HG03354 (cell line): Measurements from ENCODE around the gene CHCT1.
"Not testable (repeated sequence)": the region's sequence is repeated elsewhere in the genome, so short reads cannot be mapped to it uniquely, and the experiment has no call there.

Experiments
- ATAC-seq: cut with Tn5 transposase; IDR thresholded peaks from one replicate; pipeline ENCODE4 v1.9.1; 2021; ENCODE audit warnings: mild to moderate bottlenecking; ENCODE audit not compliant: unreplicated experiment, poor library complexity, severe bottlenecking

The CHCT1 gene

DNA sequence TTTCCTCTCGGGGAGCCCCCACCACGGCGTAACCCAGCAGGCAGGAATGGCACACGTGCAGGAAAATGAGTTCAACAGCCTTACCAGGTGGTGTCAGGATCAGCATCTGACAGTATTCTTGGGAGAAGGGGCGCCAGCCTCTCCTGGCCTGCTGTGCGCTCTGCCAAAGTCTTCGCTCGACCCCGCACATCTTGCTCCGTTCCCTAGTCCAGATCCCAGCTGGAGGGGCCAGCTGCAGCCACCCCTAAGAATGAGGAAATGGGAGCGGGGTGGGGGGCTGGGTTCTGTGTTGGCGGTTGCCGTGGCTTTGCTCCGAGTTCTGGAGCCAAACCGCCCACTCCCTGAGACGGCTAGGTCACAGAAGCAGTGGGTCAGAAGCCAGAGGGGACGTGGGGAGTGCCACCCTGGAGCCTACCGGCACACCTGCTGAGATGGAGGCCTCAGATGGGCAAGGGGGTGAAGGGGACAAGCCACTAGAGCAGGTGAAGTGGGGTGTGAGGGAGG, at the start of gene CHCT1:
Gene CHCT1 (plus strand): TSS at position 328 of the 504 bp plus-strand sequence. CDS start 104 bp downstream, at position 432.
- no peak for ATAC-seq

DNA sequence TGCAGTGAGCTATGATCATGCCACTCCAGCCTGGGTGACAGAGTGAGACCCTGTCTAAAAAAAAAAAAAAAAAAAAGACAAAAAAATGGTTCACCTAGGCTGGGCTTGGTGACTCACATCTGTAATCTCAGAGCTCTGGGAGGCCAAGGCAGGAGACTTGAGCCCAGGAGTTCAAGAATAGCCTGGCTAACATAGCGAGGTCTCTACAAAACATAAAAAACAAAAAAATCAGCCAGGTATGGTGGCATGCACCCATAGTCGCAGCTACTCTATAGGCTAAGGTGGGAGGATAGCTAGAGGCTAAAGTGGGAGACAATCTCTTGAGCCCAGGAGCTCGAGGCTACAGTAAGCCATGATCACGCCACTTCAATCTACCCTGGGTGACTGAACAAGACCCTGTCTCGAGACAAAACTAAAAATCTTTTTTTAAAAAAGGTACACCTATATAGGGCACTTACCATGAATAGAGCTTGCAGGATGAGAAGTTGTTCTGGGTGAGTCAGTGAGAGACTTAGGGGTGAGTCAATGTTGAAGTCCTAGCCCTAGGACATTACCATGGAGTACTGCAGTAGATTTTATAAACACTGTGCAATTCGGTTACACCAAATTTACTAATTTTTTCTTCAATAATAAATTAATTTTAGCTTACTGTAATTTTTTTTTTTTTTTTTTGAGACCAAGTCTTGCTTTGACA, 49.4 kb upstream of the CHCT1 start:
- ATAC-seq = no peak

DNA sequence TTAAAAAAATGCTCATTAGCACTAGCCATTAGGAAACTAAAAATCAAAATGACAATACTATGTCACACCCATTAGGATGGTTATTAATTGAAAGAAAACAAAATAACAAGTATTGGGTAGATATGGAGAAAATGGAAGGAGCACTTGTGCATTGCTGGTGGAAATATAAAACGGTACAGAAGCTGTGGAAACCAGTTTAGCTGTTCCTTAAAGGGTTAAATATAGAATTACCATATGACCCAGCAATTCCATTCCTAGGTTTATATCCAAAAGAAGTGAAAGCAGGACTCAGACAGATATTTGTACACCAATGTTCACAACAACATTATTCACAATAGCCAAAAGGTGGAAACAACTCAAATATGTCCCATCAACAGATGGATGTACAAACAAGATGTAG, 44.1 kb upstream of the CHCT1 start:
- ATAC-seq = not testable (repeated sequence)

DNA sequence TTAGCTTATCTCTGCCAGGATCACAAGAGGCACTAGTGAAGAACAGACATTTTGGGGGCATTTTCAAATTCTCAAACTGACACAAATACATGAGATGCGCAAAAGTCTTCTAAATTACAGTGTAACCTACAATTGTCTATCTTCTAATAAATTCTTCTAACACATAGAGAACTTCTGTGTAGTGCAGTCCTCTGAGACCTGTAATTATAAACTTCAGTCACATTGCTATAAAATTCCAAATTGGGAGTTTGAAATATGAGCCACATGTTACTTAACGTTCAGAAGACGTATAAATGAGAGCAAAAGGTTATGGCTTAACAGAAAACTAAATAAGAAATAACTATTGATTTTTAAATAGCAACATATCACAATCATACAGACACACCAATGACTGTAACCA, 42.8 kb upstream of the CHCT1 start:
- not testable (repeated sequence) for ATAC-seq

DNA sequence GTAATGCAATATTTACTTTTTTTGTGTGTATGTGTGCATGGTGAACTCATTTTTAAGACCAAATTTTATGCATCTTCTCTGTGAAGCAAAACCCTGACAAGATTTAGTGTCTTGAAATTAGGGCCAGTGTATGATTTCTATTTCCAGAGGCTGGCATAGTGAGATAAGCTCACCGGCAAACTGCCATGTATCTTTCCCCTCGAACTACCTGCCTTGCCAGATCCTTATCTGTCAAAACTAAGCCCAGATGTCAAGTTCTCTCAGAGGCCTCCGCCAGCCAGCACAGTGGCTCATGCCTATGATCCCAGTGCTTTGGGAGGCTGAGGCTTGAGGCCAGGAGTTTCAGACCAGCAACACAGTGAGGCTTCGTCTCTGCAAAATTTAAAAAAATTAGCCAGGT, 40.3 kb upstream of the CHCT1 start:
- ATAC-seq = no peak

DNA sequence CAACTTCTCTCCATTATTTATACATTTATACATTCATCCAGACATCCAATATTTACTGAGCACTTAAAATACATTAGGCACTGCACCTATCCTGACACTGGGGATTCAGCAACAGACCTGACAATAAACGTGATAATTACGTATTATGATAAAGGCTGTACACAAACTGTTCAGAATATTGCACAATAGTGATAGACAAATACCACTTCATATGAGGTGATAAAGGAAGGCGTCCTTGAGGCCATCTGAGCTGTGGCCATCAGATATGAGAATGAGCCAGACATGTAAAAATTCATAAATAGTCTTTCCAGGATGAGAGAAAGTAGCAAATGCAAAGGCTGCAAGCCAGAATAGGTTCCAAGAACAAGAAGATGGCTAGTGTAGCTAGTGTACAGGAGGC, 38.9 kb upstream of the CHCT1 start:
- ATAC-seq = no peak

DNA sequence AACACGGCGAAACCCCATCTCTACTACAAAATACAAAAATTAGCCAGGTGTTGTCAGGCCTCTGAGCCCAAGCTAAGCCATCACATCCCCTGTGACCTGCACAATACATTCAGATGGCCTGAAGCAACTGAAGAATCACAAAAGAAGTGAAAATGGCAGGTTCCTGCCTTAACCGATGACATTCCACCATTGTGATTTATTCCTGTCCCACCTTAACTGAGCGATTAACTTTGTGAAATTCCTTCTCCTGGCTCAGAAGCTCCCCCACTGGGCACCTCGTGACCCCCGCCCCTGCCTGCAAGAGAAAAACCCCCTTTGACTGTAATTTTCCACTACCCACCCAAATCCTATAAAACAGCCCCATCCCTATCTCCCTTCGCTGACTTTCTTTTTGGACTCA, 37.4 kb upstream of the CHCT1 start:
- not testable (repeated sequence) for ATAC-seq

DNA sequence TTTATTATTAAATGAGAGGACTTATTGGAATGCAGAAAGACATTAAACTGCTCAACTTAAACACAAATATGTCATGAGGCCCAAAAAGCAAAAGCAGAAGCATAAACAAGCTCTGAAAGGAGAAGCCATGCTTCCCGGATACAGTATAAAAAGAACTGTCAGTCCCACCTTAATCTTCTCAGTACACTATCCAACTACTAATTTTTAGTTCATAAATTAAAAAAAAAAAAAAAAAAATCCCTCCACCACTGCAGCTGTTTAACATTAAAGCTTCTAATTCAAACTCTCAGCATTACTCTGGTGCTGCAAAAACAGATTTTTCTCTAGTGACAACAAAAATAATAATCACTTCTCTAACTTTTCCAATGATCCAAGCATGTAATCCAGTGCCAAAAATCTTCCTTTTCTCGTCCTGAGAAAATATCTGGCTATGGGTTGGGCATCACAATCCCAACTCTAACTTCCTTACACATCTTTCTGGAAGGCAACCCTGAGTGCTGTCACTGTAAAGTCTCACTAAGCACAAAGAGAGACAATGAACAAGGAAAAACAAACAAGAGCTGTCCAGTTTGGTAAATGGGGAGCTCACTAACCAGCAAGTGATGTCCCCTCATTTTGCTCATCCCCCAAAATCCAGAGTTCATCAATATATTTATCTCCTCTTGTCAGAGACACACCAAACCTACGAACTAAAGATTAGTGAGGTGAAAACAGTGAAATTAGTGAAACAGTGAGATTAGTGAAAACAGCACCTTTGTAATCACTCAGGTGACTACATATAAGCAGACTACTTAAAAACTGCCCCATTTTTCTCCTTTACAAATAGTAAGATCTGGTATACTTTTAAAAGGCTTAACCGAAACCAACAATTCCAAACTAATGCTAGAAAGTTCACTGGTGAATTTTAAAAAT, 35.9 kb upstream of the CHCT1 start:
- ATAC-seq = no peak

DNA sequence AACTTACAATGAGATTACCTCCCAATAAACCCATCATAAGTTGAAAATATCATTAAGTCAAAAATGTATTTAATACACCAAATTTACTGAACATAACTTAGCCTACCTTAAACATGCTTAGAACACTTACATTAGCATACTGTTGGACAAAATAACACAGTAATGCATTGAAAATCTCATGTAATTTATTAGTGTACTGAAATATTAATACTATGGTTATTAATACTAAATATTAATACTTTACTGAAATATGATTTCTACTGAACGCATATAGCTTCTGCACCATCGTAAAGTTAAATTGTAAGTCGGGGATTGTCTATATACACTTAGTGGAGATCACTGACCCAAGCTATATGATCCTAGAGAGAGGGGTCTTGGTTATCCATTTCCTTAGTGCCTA, 34.6 kb upstream of the CHCT1 start:
- no peak for ATAC-seq

DNA sequence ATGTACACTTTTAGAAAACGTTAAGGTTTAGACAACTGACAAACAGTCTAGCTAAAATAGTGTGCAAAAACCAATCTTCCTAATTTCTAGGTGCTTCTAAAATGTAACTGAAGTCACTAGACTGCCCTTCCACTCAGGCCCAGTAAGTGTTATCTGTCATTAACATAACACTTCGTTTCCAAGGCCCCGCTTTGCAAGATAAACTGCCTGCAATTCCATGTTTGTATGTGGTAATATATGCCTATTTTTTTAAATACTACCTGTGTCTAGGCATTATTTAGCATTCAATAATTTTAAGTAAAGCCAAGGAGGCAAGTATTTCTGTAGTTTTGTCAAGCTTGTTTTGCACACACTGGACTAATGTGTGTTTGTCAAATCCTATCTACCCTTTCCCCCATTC, 33.5 kb upstream of the CHCT1 start:
- no peak for ATAC-seq

DNA sequence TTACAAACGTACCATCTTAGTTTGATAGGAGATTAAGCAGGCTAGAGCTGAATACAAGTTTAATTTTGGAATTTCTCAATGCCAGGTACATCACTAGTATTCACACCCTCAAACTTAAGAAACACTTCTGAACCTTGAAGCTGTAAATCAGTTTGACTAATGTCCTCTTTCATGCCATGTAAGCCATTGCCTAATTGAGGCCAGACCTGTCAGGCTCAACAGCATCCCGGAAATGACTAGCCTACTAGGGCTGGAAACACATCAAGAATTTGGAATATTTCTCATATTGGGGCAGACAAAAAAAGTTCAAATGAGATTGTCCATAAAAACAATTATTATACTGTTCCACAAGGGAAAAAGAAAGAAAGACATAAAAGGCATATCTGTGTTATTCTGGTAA, 32.1 kb upstream of the CHCT1 start:
- ATAC-seq = no peak

DNA sequence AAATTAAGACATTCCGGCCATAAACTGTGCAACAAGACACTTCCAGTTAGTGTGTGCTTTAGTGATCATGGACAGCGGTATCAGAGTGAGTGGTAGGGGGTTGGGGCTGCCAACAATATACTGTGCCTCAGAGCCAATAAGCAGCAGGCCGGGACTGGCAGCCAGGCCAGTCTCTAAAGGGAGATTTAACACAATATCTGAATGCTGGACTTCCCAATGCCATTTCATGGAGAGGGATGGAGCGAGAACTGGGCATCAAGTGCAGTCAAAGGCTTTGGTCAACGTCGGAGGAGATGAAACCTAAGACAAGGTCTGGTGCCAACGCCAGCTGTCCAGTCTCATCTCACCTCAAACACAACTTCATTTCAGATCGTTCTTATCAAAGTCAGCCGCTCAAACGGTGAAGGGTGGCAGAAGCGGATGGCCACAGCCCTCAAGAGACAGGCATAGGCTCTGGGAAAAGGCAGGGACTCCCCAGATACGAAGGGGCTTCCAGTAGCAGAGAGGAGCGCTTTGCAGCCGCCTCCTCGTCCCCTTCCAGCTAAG, 31.3 kb upstream of the CHCT1 start:
- ATAC-seq = no peak

DNA sequence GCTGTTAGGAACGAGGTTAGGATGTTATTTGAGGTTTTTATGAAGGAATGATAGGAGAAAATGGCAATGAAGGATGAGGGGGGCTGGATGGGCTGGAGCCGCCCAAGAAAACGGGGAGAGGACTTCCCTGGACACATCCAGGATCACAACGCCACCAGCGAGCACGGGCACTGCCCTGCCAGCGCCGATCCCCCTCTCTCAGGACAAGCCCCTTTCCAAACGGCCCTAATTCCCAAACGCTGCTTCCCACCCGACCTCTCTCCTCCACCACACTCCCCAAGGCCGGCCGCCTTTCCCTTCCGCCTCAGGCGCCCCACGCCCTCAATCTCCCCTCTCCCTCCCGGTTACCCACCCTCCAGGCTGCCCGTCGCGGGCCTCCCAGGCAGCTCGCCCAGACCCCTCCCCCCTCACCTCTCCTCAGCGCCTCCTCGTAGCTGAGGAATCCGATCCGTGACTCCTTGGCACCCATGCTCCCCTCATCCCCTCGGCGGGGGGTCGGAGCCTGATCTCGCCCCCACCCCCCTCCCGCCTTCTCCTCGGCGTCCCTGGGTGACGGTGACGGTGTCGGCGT, 30.7 kb upstream of the CHCT1 start:
- peak; percentile 30 for ATAC-seq

DNA sequence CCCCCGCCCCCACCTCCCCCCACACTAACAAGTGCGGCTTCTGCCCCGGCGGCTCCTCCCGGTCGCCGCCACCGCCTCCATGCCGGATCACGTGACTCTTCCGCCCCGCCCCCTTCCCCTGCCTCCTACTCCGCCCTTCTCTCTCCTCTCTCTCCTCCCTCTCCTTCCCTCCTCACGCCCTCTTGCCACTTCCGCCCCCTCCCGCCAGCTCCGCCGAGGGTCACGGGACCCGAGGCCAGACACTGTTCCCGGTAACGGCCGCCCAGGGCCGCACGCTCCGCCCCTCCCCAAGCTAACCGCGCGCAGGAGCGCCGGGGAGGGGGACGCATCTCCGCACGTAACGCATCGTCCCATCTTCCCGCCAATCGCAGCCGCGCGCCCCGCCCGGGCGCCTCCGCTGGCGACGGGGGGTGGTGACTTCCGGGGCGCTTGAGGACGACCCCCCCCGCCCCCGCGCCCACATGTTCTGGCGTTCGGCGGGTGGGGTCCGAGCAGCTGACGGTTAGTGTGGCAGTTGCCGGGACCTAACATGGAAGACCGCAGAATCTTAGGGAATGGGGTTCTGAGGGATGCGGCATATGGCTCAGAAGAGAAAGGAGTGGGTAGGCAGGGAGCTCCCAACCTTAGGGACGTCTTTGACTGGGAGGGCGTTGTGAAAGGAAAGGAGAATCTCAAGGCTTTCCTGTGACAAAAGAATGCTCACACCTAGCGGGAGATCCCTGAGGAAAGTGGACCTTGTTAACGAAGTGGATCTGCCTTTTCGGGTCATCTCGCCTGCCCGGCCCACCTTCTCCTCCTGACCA, 30.0 kb upstream of the CHCT1 start, which contains the start of gene USP32:
Gene USP32 (minus strand): TSS at position 92 of the 803 bp plus-strand sequence. CDS start 194 bp downstream, outside the sequence.
- peak; percentile 86 for ATAC-seq

DNA sequence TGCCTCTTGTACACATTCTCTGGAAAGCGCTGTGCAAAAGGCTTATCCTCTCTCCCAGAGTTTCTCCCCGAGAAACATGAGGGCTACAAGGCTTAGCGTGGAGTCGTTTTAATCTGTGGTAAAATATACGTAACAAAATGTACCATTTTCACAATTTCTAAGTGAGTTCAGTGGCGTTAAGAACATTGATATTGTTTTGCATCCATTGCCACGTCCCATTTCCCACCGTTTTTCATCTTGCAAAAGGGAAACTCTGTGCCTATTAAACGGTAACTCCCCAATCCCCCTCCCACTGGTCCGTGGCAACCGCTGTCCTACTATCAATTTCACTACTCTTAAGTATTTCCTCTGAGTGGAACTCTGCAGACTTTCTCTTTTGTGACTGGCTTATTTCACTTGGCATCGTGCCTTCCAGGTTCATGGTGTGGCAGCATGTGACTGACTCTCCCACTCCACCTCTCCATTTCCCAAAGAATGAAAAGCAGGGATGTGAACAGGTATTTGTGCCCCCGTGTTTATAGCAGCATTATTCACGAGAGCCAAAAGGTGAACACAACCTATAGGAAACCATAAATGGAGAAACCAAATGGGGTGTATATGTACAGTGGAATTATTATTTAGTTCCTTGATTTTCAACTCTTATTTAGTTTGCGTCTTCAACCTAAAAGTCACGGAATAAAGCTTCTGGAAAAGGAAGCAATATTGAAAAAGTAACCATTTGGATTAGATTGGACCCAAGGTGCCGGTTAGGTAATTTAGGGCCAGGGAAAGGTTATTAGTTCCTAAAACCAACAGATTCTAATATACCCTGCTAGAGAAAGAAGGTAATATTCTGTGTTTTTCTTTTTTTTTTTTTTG, 29.2 kb upstream of the CHCT1 start:
- ATAC-seq = no peak

DNA sequence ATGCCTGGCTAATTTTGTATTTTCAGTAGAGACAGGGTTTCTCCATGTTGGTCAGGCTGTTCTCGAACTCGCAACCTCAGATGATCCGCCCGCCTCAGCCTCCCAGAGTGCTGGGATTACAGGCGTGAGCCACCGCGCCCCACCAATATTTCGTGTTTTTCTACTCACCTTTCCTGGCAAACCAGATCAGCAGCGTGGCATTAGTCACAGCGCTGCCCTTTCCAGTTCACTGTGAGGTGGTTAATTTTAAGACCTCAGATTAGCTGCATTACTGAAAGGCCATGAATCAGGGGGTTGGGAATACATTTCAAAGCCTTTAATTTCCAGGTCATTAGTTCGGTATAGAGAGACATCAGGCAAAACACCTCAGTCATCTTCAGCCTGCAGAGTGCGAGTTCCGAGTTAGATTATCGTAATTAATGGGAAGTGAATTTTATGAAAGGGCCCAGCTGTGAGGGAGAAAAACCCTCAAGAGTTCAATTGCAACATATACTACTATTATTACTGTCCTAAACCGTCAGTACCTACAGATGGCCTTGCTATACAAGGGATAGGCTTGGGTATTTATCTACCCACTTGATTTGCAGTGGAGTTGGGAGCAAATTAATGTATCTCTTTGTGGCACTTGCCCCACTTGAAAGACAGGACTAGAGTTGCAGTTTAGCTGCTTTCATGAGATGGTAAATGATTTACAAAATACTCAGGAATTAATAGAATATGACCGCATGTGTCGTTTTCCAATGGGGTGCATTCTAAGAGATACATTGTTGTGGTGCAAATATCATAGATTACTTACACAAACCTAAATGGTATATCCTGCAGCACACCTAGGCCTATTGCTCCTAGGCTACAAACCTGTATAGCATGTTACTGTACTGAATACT, 28.2 kb upstream of the CHCT1 start:
- no peak for ATAC-seq

DNA sequence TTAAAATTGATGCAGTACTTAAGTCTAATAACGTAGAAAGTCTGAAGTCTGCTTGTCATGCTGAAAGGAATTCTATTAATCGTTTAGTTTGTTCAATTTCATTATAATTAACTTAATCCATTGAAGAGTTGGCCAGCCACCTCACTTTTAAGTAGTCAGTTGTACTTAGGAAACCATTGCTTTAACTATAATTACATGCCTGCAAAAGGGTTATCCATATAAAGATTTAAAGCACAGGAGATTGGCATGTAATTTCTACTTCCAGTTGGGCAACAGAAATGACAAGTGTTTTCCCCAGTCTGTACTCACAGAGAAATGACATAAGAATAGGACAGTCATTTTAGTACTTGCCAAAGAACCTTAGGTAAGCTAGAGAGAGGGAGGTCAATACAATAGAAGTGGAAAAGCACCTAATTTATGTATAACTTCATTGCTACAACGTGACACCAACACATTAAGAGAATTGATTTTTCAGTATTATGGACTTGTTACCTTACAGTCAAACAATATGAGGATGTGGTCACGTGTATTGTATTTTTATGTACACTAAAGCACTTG, 26.7 kb upstream of the CHCT1 start:
- no peak for ATAC-seq
